SH-SY5Y (cell line): ENCODE measurements around the gene PECR.

Experiments
- GATA2 ChIP-seq: IDR thresholded peaks from 2 replicates; pipeline ENCODE4 v1.6.1; 2011; ENCODE audit warnings: mild to moderate bottlenecking, low read depth, low read length
- GATA3 ChIP-seq: IDR thresholded peaks from 2 replicates; pipeline ENCODE4 v1.6.1; 2011; ENCODE audit warnings: low read depth, mild to moderate bottlenecking, low read length, moderate library complexity

- no peak for TF ChIP-seq GATA2
- TF ChIP-seq GATA3: no peak
Observed at GRCh38 chr2:216126943-216127342, 45.3 kb upstream of the PECR start.
